Measurements from ENCODE around the gene GSTK1.
"Not testable (repeated sequence)": the region's sequence is repeated elsewhere in the genome, so short reads cannot be mapped to it uniquely, and the experiment has no call there.

GSTK1 gene

GRCh38 chr7:143239813-143240212 lies 23.4 kb upstream of the GSTK1 start:
- DNase-seq: no peak

DNA sequence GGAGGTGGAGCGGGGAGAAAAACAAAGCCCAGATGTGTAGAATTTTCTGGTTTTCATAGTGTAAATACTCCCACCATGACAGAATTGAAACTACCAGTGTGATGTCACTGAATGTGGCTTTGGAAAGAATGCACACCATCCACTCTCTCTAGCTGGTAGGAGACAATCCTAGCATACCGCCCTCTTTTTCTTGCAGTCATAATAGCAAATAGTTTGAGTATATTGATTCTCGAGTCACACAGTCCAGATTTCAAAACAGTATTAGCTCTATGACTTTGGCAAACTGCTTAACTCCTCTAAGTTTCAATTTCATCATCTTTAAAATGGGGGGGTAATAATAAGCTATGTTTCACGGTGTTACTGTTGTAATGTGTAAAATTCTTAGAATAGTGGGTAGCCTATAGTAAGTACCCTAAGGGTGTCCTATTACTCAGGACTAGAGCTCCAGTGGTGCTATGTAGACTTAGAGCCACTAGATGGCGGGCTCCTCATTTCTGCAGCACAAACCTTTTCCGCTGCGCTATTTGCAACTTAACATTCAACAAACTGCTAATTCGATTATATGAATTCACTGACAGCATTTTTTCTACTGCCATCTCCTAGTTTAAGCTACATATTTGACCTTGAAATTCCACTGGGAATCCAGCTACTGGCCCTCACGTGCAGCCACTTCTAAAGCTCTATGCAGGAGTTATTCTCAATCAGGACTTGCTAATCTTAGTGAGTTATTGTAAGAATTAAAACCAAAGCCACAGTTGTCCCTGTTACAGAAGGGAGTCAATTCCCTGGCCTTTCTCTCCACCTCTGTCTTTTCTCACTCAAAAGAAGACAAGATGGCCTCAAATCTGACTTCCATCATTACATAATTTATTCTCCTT lies 22.7 kb upstream of the GSTK1 start:
- peak; percentile 73 for DNase-seq

DNA sequence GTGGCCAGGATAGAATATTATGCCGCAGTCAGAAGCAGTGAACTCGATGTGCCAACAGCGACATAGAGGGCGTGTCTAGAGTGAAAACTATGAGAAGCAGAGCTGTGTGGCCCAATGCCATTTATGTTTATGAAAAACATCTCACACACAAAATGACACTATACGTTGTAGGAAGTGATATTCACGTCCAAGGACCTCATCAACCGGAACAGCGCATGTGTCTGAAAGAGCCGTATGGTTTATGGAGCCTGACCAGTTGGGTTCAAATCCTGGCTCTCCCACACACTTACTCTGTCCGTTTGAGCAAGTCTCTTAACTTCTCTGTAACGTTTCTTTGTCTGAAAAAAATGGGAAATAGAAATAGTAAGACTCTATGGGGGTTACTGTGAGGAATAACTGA lies 20.9 kb upstream of the GSTK1 start:
- no peak for DNase-seq

GRCh38 chr7:143243111-143243510 lies 20.1 kb upstream of the GSTK1 start:
- no peak for DNase-seq

DNA sequence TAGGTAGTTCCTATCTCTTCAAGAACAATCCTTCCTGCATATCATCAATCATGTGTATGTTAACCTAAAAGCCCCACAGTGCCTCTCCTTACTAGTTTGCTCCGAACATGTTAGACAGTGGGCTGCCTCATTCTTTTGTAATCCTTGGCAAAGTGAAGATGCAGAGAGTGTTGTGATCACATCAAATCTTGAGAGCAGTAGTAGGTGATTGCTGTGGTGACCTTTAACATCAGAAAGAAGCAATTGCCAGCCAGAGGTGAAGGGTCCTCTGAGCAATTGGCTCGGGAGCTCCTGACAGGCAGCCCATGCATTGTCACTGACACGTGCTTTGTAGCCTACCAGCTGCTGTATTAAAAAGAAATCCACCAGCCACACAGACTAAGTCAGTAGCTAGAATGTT lies 19.6 kb upstream of the GSTK1 start:
- DNase-seq: no peak

- no peak for DNase-seq
These were observed 18.9 kb upstream of the GSTK1 start for GRCh38 chr7:143244321-143244720.

DNA sequence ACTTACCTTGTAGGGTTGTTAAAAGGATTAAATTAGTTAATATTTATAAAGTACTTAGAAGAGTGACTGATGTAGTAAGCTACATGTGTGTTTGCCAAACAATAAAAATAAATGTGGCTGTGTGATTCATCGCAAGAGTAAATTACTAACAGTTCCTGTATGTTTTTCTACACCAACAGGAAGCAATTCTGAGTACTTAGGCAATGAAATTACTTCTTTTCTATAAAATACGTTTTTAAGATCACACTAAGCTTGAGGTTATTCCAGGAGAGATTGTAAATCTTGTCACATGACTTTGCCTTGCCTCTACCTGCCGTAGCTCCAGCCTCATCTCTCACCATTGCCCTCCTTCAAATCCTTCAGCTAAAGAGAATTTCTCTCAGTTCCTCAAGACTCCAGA lies 18.1 kb upstream of the GSTK1 start:
- no peak for DNase-seq

DNA sequence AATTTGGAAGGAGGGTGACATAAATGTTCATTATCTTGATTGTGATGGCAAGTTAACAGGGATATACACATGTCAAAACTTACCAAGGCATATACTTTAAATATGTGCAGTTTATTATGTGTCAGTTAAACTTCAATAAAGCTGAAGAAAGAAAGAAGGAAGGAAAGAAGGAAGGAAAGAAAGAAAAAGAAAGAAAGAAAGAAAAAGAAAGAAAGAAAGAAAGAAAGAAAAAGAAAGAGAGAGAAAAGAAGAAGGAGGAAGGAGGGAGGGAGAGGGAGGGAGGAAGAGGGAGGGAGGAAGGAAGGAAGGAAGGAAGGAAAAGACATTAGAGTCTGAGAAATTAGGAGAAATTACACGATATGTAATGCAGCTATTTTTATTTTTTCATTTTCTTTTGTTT lies 15.9 kb upstream of the GSTK1 start:
- no peak for DNase-seq

DNA sequence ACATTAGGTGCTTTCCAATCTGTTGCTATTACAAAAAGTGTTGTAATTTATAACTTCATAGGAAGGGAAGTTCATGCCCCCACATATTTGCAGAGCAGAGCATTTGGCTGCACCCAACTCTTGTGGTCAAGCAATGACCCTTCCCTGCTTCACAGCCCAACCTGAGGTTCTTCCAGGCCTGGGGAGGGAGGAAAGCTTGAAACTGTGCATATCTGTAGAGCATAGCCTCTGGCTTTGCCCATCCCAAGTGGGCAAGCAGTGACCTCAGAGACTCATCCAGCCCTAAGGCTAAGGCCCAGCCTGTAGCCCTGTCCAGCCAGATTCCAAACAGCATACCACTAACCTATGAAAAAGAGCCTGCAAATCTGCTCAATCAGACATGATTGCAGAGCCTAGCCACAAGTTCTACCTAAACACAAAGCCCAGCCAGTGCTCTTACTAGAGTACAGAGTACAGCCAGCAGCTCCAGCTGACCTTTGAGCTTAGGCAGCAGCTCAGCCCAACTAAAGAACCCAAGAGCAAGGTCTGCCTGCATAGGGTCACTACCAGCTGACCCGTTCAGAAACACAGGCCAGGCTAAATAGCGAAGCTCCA lies 14.4 kb upstream of the GSTK1 start:
- no peak for DNase-seq

- DNase-seq: no peak
These were observed 13.0 kb upstream of the GSTK1 start for GRCh38 chr7:143250199-143250598.

DNA sequence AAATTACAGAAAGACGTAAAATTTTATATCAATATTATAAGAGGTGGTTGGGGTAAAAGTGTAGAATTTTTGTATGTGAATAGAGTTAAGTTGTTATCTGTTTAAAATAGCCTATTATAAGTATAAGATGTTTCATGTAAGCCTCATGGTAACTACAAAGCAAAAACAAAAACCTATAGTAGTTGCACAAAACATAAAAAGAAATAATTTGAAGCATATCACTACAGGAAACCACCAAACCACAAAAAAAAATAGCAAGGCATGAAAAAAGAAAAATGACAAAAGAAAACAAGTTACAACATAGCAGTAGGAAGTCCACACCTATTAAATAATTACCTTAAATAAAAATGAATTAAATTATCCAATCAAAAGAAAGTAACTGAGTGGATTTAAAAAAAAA lies 12.4 kb upstream of the GSTK1 start:
- DNase-seq: no peak

DNA sequence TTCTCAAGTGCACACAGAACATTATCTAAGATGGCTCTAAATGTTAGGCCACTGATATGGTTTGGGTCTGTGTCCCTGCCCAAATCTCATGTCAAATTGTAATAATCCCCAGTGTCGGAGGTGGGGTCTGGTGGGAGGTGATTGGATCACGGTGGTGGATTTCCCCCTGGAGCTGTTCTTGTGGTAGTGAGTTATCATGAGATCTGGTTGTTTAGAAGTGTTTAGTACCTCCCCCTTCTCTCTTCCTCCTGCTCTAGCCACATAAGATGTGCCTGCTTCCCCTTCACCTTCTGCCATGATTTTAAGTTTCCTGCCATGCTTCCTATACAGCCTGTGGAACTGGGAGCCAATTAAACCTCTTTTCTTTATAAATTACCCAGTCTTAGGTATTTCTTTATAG lies 11.2 kb upstream of the GSTK1 start:
- DNase-seq: no peak

- no peak for DNase-seq
These were observed 7.7 kb upstream of the GSTK1 start for GRCh38 chr7:143255564-143255963.

- DNase-seq: no peak
These were observed 6.9 kb upstream of the GSTK1 start for GRCh38 chr7:143256325-143256724.

GRCh38 chr7:143256932-143257331 lies 6.3 kb upstream of the GSTK1 start:
- DNase-seq: no peak

DNA sequence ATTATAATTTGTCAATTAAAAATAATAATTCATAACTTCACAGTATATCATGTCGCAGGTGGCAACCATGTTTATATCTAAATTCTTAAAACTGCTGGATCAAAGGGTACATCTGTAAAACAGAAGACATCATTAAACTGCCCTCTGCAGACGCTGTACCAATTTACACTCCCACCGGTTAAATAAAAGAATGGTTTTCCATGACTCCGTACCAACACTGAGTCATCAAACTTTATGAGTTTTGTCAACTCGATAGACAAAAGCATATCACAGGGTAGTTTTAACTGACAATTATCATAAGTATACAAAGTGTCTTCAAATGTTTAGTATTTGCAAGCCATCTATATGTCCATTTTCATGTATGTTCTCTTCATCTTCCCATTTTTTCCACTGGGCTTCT lies 5.7 kb upstream of the GSTK1 start:
- DNase-seq: no peak

GRCh38 chr7:143258831-143259230 lies 4.4 kb upstream of the GSTK1 start:
- DNase-seq: no peak

DNA sequence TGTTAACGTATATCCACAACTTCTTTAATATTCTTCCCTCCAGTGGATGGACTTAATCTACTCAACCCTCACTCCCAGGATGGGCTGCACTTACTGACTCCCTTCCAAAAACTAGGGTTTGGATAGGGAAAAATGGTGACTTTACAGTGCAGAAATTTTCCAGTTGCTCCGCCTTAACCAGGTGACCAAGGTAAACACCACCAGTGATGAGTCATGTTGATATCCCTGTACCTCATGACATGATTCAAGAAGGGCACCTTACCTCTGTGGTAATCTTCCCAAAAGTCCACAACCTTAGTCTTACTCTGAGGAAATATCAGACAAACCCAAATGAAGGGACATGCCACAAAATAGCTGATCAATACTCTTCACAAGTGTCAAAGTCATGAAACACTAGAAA lies 3.5 kb upstream of the GSTK1 start:
- no peak for DNase-seq

DNA sequence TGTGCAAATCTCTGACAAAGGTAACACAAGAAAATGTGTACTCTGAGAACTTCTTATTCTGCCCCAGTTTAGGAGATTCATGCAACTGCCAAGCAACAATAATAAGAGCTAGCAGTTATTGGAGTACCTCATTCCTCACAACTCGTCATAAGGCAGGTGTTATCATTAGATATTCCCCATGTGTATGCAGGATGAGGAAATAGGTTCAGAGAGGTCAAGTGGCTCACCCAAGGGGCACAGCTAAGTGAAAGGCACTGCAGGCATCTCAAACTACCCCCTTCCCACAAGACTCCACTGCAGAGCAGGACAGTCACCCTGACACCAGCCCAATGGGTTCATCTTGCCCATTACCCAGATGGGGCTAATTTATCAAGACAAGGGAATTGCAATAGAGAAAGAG lies 1.3 kb upstream of the GSTK1 start:
- DNase-seq: no peak

DNA sequence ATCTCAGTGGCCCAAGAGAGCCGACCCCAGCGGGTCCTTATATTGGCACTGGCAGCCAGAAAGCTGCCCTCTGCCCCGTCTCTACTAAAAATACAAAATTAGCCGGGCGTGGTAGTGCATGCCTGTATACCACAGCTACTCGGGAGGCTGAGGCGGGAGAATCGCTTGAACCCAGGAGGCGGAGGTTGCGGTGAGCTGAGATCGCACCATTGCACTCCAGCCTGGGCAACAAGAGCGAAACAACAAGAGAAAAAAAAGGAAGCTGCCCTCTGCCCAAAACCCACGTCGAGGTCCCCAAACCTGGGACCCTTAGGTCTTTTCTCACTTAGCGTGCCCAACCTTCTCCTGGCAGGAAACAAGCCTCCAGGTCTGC lies 941 bp downstream of the GSTK1 start:
- not testable (repeated sequence) for DNase-seq

GRCh38 chr7:143265017-143265693 lies 1.9 kb downstream of the GSTK1 start:
- DNase-seq: no peak

- DNase-seq: no peak
These were observed 6.0 kb downstream of the GSTK1 start for GRCh38 chr7:143269251-143269650.

- DNase-seq: no peak
These were observed 8.0 kb downstream of the GSTK1 start for GRCh38 chr7:143271240-143271639.

DNA sequence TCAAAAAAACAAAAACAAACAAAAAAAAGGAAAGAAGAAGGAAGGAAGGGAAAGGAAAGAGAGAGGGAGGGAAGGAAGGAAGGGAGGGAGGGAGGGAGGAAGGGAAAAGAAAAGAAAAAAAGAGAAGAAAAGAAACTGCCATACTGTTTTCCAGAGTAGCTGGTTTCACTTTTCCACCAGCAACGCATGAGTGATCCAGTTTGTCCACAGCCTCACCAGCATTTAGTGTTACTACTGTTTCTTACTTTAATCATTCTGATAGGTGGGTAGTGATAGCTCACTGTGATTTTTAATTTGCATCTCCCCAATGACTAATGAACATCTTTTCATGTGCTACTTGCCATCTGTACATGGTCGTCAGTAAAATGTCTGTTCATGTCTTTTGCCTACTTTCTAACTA lies 9.6 kb downstream of the GSTK1 start:
- DNase-seq: no peak
